ENCODE data around the gene ACTN1. TPM values are rescaled to one million over a fixed set of nuclear protein-coding genes. Genes with fewer than 3 reads are reported as not detected.
A peak's percentile ranks its signal among the peaks of the same experiment; 100 is the strongest.

The ACTN1 gene
- total RNA-seq, 1 donor: 447 TPM

- Histone ChIP-seq H3K27me3 (ENCODE audit: insufficient read depth, low read length) (no peaks in the 10 kb centered on the region), H3K4me1 (ENCODE audit: insufficient read depth, low read length) (peaks cover 70% of the 10 kb centered on the region), H2AFZ (ENCODE audit: low read length) (no peak overlapping the region), H4K20me1 (ENCODE audit: insufficient read depth, low read length) (peaks cover 72% of the 10 kb centered on the region), H3K9me3 (ENCODE audit: low read depth, low read length) (no peaks in the 10 kb centered on the region), H3K36me3 (ENCODE audit: insufficient read depth, low read length) (peaks cover 41% of the 10 kb centered on the region), H3K4me2 (ENCODE audit: insufficient read depth, low read length) (peak overlapping the region; percentile 37), H3K27ac (ENCODE audit: low read depth, low read length) (peak overlapping the region; percentile 93), H3K4me3 (ENCODE audit: insufficient read depth, low read length) (no peak overlapping the region), H3K79me2 (ENCODE audit: insufficient read depth, low read length) (peaks cover 95% of the 10 kb centered on the region)
- TF ChIP-seq CTCF (IDR thresholded peaks at IDR 0.05; ENCODE audit: extremely low read depth, low read depth, low read length): no peak
- no peak for DNase-seq (ENCODE audit: insufficient read length, low spot score, missing footprints)
Observed at GRCh38 chr14:68937471-68938270, 41.4 kb downstream of the ACTN1 start.

- no peak overlapping the region for H3K4me3 ChIP-seq (ENCODE audit: insufficient read depth, low read length)
- no peak overlapping the region for H2AFZ ChIP-seq (ENCODE audit: low read length)
- no peak for TF ChIP-seq CTCF (IDR thresholded peaks at IDR 0.05; ENCODE audit: extremely low read depth, low read depth, low read length)
- no peak overlapping the region for H3K4me2 ChIP-seq (ENCODE audit: insufficient read depth, low read length)
- H3K36me3 ChIP-seq (ENCODE audit: insufficient read depth, low read length): peaks cover 39% of the 10 kb centered on the region
- H3K4me1 ChIP-seq (ENCODE audit: insufficient read depth, low read length): peaks cover 66% of the 10 kb centered on the region
- H3K9me3 ChIP-seq (ENCODE audit: low read depth, low read length): no peaks in the 10 kb centered on the region
- H3K79me2 ChIP-seq (ENCODE audit: insufficient read depth, low read length): peaks cover 95% of the 10 kb centered on the region
- H3K27me3 ChIP-seq (ENCODE audit: insufficient read depth, low read length): no peaks in the 10 kb centered on the region
- peak overlapping the region; percentile 38 for H3K27ac ChIP-seq (ENCODE audit: low read depth, low read length)
- no peak for DNase-seq (ENCODE audit: insufficient read length, low spot score, missing footprints)
- H4K20me1 ChIP-seq (ENCODE audit: insufficient read depth, low read length): peaks cover 73% of the 10 kb centered on the region
Observed at GRCh38 chr14:68936980-68937379, 42.1 kb downstream of the ACTN1 start.

GRCh38 chr14:68936476-68936875 lies 42.6 kb downstream of the ACTN1 start:
- no peak for DNase-seq (ENCODE audit: insufficient read length, low spot score, missing footprints)
- H4K20me1 ChIP-seq (ENCODE audit: insufficient read depth, low read length): peaks cover 75% of the 10 kb centered on the region
- no peak overlapping the region for H2AFZ ChIP-seq (ENCODE audit: low read length)
- peak overlapping the region; percentile 0 for H3K4me2 ChIP-seq (ENCODE audit: insufficient read depth, low read length)
- peak overlapping the region; percentile 38 for H3K27ac ChIP-seq (ENCODE audit: low read depth, low read length)
- peaks cover 96% of the 10 kb centered on the region for H3K79me2 ChIP-seq (ENCODE audit: insufficient read depth, low read length)
- H3K36me3 ChIP-seq (ENCODE audit: insufficient read depth, low read length): peaks cover 44% of the 10 kb centered on the region
- H3K27me3 ChIP-seq (ENCODE audit: insufficient read depth, low read length): no peaks in the 10 kb centered on the region
- H3K4me1 ChIP-seq (ENCODE audit: insufficient read depth, low read length): peaks cover 61% of the 10 kb centered on the region
- H3K4me3 ChIP-seq (ENCODE audit: insufficient read depth, low read length): no peak overlapping the region
- no peaks in the 10 kb centered on the region for H3K9me3 ChIP-seq (ENCODE audit: low read depth, low read length)
- no peak for TF ChIP-seq CTCF (IDR thresholded peaks at IDR 0.05; ENCODE audit: extremely low read depth, low read depth, low read length)

GRCh38 chr14:68935761-68936214 lies 43.3 kb downstream of the ACTN1 start:
- Histone ChIP-seq H2AFZ (ENCODE audit: low read length) (no peak overlapping the region), H3K4me1 (ENCODE audit: insufficient read depth, low read length) (peaks cover 54% of the 10 kb centered on the region), H3K27me3 (ENCODE audit: insufficient read depth, low read length) (no peaks in the 10 kb centered on the region), H3K79me2 (ENCODE audit: insufficient read depth, low read length) (peaks cover 96% of the 10 kb centered on the region), H3K27ac (ENCODE audit: low read depth, low read length) (peak overlapping the region; percentile 38), H3K4me2 (ENCODE audit: insufficient read depth, low read length) (peak overlapping the region; percentile 0), H3K9me3 (ENCODE audit: low read depth, low read length) (no peaks in the 10 kb centered on the region), H3K4me3 (ENCODE audit: insufficient read depth, low read length) (no peak overlapping the region), H3K36me3 (ENCODE audit: insufficient read depth, low read length) (peaks cover 49% of the 10 kb centered on the region), H4K20me1 (ENCODE audit: insufficient read depth, low read length) (peaks cover 80% of the 10 kb centered on the region)
- TF ChIP-seq CTCF (IDR thresholded peaks at IDR 0.05; ENCODE audit: extremely low read depth, low read depth, low read length): no peak
- no peak for DNase-seq (ENCODE audit: insufficient read length, low spot score, missing footprints)
